OCI-LY7 (cell line): ENCODE measurements around the gene PCDH20. TPM values are rescaled to one million over a fixed set of nuclear protein-coding genes. Genes with fewer than 3 reads are reported as not detected.

Experiments used
- BruUV-seq: library from RNA; stranded (reverse); fragments of 400-500 nt; replicated peaks from 2 replicates; lab custom pipeline; 2021; lab: Mats Ljungman, UMichigan
- CTCF ChIA-PET: fragments of 300-600 bp; sonication (Branson Sonifier 250); formaldehyde crosslinking; loops from one replicate; lab custom pipeline; 2022; ENCODE audit warnings: antibody characterized with exemption; ENCODE audit not compliant: unreplicated experiment; lab: Charles Lee
- POLR2A ChIA-PET: fragments of 300-600 bp; sonication (Branson Sonifier 250); formaldehyde crosslinking; loops from one replicate; lab custom pipeline; 2022; ENCODE audit warnings: antibody characterized with exemption; lab: Charles Lee
- DNase-seq: peaks from one replicate; pipeline ENCODE4 v3.0.0-alpha.2; 2015; ENCODE audit warnings: low spot score
- H2AFZ ChIP-seq: fragments of 200-600 bp; sonication (generic), shearing (Covaris generic); 2 replicates; pipeline ENCODE4 v1.6.1; 2014; ENCODE audit warnings: mild to moderate bottlenecking, antibody characterized with exemption, low read length, moderate library complexity
- H3K27ac ChIP-seq: fragments of 200-600 bp; sonication (generic); 2 replicates; pipeline ENCODE4 v1.5.1; 2014; ENCODE audit warnings: mixed run types, low read depth, mild to moderate bottlenecking, moderate library complexity, low read length, inconsistent platforms; ENCODE audit not compliant: poor library complexity, severe bottlenecking
- H3K36me3 ChIP-seq: fragments of 200-600 bp; sonication (generic); 2 replicates; pipeline ENCODE4 v1.6.1; 2014; ENCODE audit warnings: mild to moderate bottlenecking, antibody characterized with exemption, low read length, moderate library complexity, mixed read lengths; ENCODE audit not compliant: insufficient read depth
- H3K4me1 ChIP-seq: fragments of 200-600 bp; sonication (generic); 2 replicates; pipeline ENCODE4 v1.5.1; 2014; ENCODE audit warnings: mild to moderate bottlenecking, low read length; ENCODE audit not compliant: insufficient read depth, poor library complexity, severe bottlenecking
- H3K4me2 ChIP-seq: fragments of 200-600 bp; sonication (generic); 2 replicates; pipeline ENCODE4 v1.6.1; 2014; ENCODE audit warnings: mild to moderate bottlenecking, low read length
- H3K4me3 ChIP-seq: fragments of 200-600 bp; sonication (generic); 2 replicates; pipeline ENCODE4 v1.5.1; 2014; ENCODE audit warnings: mild to moderate bottlenecking, low read depth, low read length; ENCODE audit not compliant: poor library complexity, severe bottlenecking
- H3K79me2 ChIP-seq: fragments of 200-600 bp; sonication (generic); 2 replicates; pipeline ENCODE4 v1.6.1; 2016; ENCODE audit warnings: low read depth, mild to moderate bottlenecking, low read length, moderate library complexity, mixed read lengths; ENCODE audit not compliant: insufficient read depth
- H3K9me2 ChIP-seq: fragments of 200-600 bp; sonication (generic); 2 replicates; pipeline ENCODE4 v1.6.1; 2016; ENCODE audit warnings: mild to moderate bottlenecking, low read length, mixed read lengths; ENCODE audit not compliant: insufficient read depth
- H3K9me3 ChIP-seq: fragments of 200-600 bp; sonication (generic); 2 replicates; pipeline ENCODE4 v1.6.1; 2014; ENCODE audit warnings: mild to moderate bottlenecking, mixed run types, low read length, mixed read lengths
- H4K20me1 ChIP-seq: fragments of 200-600 bp; sonication (generic); 2 replicates; pipeline ENCODE4 v1.6.1; 2014; ENCODE audit warnings: mild to moderate bottlenecking, antibody characterized with exemption, low read length, moderate library complexity, mixed read lengths; ENCODE audit not compliant: insufficient read depth
- EZH2phosphoT487 ChIP-seq: fragments of 200-600 bp; sonication (generic); IDR thresholded peaks from 2 replicates; pipeline ENCODE4 v1.6.1; 2018; ENCODE audit warnings: low read depth, borderline replicate concordance, mild to moderate bottlenecking, mixed run types, antibody characterized with exemption, low read length, moderate library complexity, mixed read lengths
- intact Hi-C: fragments of 100-400 bp; cut with micrococcal nuclease; formaldehyde crosslinking; loops from one replicate; pipeline ENCODE4 v1.10.0; 2022; ENCODE audit not compliant: unreplicated experiment
- total RNA-seq, 2 experiments: library from RNA; depleted of rRNA in 1 of 2; stranded (reverse); fragments of >200 nt in 1 of 2; shearing (Covaris generic) in 1 of 2; gene quantifications; 2 replicates each; pipeline ENCODE4 v1.2.3, GENCODE V29; 2014 to 2022
- TF ChIP-seq, protein P1 (sequence below): fragments of 200-600 bp; sonication (generic); conservative IDR thresholded peaks from 2 replicates; pipeline ENCODE4 v1.5.1; 2014; ENCODE audit warnings: mild to moderate bottlenecking, antibody characterized with exemption, low read length, moderate library complexity, mixed read lengths

The PCDH20 gene
- total RNA-seq, 2 experiments from 2014 or later, result not detected

DNA sequence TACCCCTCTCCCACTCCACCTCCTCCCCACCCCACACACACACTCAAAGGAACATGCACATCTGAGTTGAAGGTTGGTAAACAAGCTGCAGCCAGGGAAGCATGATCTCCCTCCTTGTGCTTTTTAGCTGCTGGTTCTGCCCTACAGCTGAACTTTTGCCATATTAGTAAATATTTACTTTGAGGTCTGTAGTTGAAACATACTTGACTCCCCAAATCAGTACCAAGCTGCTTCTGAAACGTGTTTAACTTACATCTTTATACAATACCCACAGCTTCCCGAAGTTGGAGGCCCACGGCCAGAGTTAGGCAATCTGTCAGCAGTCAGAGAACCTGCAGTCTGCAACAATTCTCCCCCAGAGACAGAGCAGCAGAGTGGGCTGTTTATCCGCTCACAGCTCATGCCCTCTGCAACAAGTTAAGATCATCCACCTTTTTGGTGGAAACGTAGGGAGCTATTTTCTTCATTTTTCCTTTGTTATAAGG is 1.5 kb upstream of the PCDH20 start:
- Histone ChIP-seq H2AFZ (no peak overlapping the region), H3K4me3 (no peak overlapping the region), H3K4me2 (no peak overlapping the region), H3K9me3 (no peaks in the 10 kb centered on the region), H3K9me2 (no peaks in the 10 kb centered on the region), H3K4me1 (no peaks in the 10 kb centered on the region), H3K79me2 (no peaks in the 10 kb centered on the region), H3K36me3 (no peaks in the 10 kb centered on the region), H3K27ac (no peak overlapping the region), H4K20me1 (no peaks in the 10 kb centered on the region)
- no peak for DNase-seq
- POLR2A ChIA-PET, result interaction anchor here (1.2 kb wide), 2 partner anchors 14 to 15 kb away, joined by 4 read pairs; no protein-coding TSS in a partner anchor
- intact Hi-C loops, result no loop called here
- TF ChIP-seq EZH2phosphoT487, result no peak
- TF ChIP-seq, protein P1, sequence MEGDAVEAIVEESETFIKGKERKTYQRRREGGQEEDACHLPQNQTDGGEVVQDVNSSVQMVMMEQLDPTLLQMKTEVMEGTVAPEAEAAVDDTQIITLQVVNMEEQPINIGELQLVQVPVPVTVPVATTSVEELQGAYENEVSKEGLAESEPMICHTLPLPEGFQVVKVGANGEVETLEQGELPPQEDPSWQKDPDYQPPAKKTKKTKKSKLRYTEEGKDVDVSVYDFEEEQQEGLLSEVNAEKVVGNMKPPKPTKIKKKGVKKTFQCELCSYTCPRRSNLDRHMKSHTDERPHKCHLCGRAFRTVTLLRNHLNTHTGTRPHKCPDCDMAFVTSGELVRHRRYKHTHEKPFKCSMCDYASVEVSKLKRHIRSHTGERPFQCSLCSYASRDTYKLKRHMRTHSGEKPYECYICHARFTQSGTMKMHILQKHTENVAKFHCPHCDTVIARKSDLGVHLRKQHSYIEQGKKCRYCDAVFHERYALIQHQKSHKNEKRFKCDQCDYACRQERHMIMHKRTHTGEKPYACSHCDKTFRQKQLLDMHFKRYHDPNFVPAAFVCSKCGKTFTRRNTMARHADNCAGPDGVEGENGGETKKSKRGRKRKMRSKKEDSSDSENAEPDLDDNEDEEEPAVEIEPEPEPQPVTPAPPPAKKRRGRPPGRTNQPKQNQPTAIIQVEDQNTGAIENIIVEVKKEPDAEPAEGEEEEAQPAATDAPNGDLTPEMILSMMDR, result no peak
- no TSS peak for BruUV-seq
- CTCF ChIA-PET, result no interaction called here

DNA sequence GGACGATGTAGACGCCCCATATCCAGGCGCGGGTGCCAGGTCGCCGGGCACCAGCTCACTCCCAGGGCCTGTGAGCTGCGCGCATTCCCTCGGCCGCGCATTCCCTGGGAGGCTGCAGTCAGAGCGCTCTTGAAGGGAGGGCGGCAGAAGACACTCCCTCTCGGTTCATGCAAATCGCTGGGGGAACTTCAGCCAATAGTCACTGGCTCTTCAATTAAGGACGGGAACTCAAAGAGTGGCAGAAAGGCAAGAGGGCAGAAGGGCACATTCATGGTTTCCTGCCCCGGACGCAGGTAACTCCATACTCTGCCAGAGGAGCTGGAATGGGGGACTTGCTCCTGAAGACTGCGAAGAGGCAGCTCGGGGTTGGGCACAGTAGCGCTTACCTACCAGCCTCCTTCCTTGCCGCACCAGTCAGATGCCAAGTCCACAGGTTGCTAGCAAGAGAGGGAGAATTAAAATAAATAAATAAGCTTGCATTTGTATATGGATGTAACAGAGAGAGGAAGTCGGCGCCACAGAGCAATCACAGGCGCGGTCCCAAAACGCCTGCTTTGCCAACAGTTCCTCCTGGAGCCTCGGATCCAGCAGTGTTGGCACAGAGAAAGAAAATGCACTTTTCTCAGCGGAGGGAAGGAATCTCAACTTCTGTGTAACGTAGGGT is 459 bp downstream of the PCDH20 start:
- no TSS peak for BruUV-seq
- Histone ChIP-seq H3K36me3 (no peaks in the 10 kb centered on the region), H4K20me1 (no peaks in the 10 kb centered on the region), H2AFZ (no peak overlapping the region), H3K9me3 (no peaks in the 10 kb centered on the region), H3K79me2 (no peaks in the 10 kb centered on the region), H3K4me2 (no peak overlapping the region), H3K9me2 (no peaks in the 10 kb centered on the region), H3K4me1 (no peaks in the 10 kb centered on the region), H3K4me3 (no peak overlapping the region), H3K27ac (no peak overlapping the region)
- POLR2A ChIA-PET, result interaction anchor here (0.7 kb wide), 1 partner anchor 127 kb away, joined by 3 read pairs; no protein-coding TSS in a partner anchor
- intact Hi-C loops, result no loop called here
- CTCF ChIA-PET, result no interaction called here
- TF ChIP-seq, protein P1, result no peak
- TF ChIP-seq EZH2phosphoT487, result no peak
- DNase-seq, result no peak

DNA sequence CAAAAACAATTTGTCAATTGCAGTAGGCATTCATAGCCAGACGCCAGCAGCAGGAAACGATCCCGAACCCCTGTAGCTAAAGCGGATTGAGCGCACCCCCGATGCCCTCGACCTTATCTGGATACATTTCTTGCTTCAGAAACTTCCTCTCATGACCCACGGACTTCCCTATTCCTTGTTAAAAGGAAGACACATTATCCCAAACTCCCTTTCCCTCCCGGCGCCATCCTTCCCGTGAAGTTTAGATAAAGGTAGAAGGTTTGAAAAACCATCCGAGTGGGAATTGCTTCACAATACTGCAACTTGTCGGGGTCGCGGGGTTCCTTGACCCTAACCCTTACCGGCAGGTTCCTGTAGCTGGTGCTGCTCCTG is 977 bp downstream of the PCDH20 start:
- no peak for DNase-seq
- no peaks in the 10 kb centered on the region for H3K79me2 ChIP-seq
- no peaks in the 10 kb centered on the region for H3K9me3 ChIP-seq
- no peak overlapping the region for H3K4me2 ChIP-seq
- ChIA-PET CTCF (no interaction called here), POLR2A (no interaction called here)
- intact Hi-C loops, result loop anchor here (5.0 kb wide), 1 partner anchor 787 kb away; no protein-coding TSS in a partner anchor
- no peak overlapping the region for H3K4me3 ChIP-seq
- no peak overlapping the region for H3K27ac ChIP-seq
- no peaks in the 10 kb centered on the region for H3K4me1 ChIP-seq
- no peaks in the 10 kb centered on the region for H3K9me2 ChIP-seq
- H3K36me3 ChIP-seq, result no peaks in the 10 kb centered on the region
- no peak overlapping the region for H2AFZ ChIP-seq
- no peaks in the 10 kb centered on the region for H4K20me1 ChIP-seq
- BruUV-seq, result no TSS peak
- TF ChIP-seq EZH2phosphoT487, result no peak
- TF ChIP-seq, protein P1, result no peak
